Esophagus muscularis mucosa (tissue), 4 donors: Measurements from ENCODE around the gene APOO. TPM values are rescaled to one million over a fixed set of nuclear protein-coding genes. Genes with fewer than 3 reads are reported as not detected.

Experiments used
- DNase-seq: peaks from one replicate; pipeline ENCODE4 v3.0.0-alpha.2; 2017; ENCODE audit errors: extremely low spot score
- H3K27ac ChIP-seq, 4 donors: fragments of 200-600 bp; sonication (generic); replicated peaks in 1 of 4; 1 replicate in 3 of 4; 2 replicates in 1 of 4; pipeline ENCODE4 v1.5.1; 2016 to 2019; ENCODE audit warnings: mild to moderate bottlenecking in 1 of 4
- H3K27me3 ChIP-seq, 4 donors: fragments of 200-600 bp; sonication (generic); one replicate each; pipeline versions ENCODE4 v1.5.1 to v1.6.0; 2016 to 2019
- H3K36me3 ChIP-seq, 4 donors: fragments of 200-600 bp; sonication (generic); one replicate each; pipeline ENCODE4 v1.5.1; 2016 to 2019
- H3K4me1 ChIP-seq, 4 donors: fragments of 200-600 bp; sonication (generic); one replicate each; pipeline ENCODE4 v1.5.1; 2016 to 2019
- H3K4me3 ChIP-seq, 4 donors: fragments of 200-600 bp; sonication (generic); 1 replicate in 2 of 4; 2 replicates in 2 of 4; pipeline ENCODE4 v1.5.1; 2016 to 2019; ENCODE audit warnings: mild to moderate bottlenecking in 4 of 4, moderate library complexity in 1 of 4
- H3K9me3 ChIP-seq, 4 donors: fragments of 200-600 bp; sonication (generic); 1 replicate in 3 of 4; 2 replicates in 1 of 4; pipeline ENCODE4 v1.5.1; 2016 to 2019
- EP300 ChIP-seq: sonication (generic); formaldehyde crosslinking; IDR thresholded peaks from one replicate; pipeline ENCODE4 v1.6.1; 2017; ENCODE audit warnings: antibody characterized with exemption
- POLR2A ChIP-seq: fragments of 450-650 bp; IDR thresholded peaks from one replicate; pipeline ENCODE4 v1.6.1; 2017; ENCODE audit warnings: antibody characterized with exemption, moderate library complexity, mild to moderate bottlenecking, low read depth
- POLR2AphosphoS5 ChIP-seq, 2 donors: sonication (generic); formaldehyde crosslinking; IDR thresholded peaks; one replicate each; pipeline ENCODE4 v1.6.1; 2017; ENCODE audit warnings: antibody characterized with exemption in 2 of 2
- WGBS: methylation state at CpG from one replicate; pipeline ENCODE4 v1.1.5; 2018; 5-methylcytosine and 5-hydroxymethylcytosine counted together
- intact Hi-C: fragments of 100-400 bp; cut with DNase I; formaldehyde crosslinking; loops from one replicate; pipeline ENCODE4 v1.15.1; 2023
- total RNA-seq, 4 donors: library from RNA; depleted of rRNA; stranded (reverse); fragments of >200 nt; gene quantifications; one replicate each; pipeline versions ENCODE4 v1.1.0 to v1.2.1, GENCODE V29; 2016
- TF ChIP-seq, protein P1 (sequence below), 3 experiments: fragments of 200-600 bp in 2 of 3; fragments of 450-650 bp in 1 of 3; sonication (generic) in 2 of 3; IDR thresholded peaks; one replicate each; pipeline ENCODE4 v1.5.1; 2017 to 2019; ENCODE audit warnings: antibody characterized with exemption in 3 of 3, mild to moderate bottlenecking in 2 of 3, moderate library complexity in 1 of 3

APOO gene
- total RNA-seq, 4 donors from 2014 or later = 7.5 to 10.2 (median 9.5) TPM

GRCh38 chrX:23819385-23820234 is 88.1 kb downstream of the APOO start:
- 86% methylated on average over 10 of the region's 10 CpGs for WGBS

DNA sequence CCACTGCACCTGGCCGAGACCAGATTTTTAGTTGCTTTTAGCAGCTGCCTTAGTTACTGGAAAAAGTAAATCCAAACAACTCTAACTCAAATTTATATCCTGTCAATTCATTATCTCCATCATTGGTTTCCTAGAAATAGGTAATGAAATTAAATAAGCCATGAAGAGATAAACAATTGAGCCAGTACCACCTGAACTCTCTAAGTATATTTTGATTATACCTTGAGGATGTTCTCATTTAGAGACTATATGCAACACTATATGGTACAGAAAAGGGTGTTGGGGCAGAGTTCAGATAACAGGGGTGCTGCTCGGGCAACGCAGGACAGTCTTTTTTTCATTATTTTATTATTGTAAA is 89.8 kb downstream of the APOO start:
- peaks cover 0 to 9% (median 0%) of the 10 kb centered on the region in 4 donors for H3K9me3 ChIP-seq
- H3K4me3 ChIP-seq = no peak overlapping the region
- H3K27ac ChIP-seq = no peak overlapping the region
- DNase-seq = no peak
- no peaks in the 10 kb centered on the region for H3K36me3 ChIP-seq
- 85% methylated on average over 3 of the region's 3 CpGs for WGBS
- H3K27me3 ChIP-seq = no peaks in the 10 kb centered on the region
- H3K4me1 ChIP-seq = no peaks in the 10 kb centered on the region
- intact Hi-C loops = no loop called here
- TF ChIP-seq POLR2A = no peak
- TF ChIP-seq, protein P1, sequence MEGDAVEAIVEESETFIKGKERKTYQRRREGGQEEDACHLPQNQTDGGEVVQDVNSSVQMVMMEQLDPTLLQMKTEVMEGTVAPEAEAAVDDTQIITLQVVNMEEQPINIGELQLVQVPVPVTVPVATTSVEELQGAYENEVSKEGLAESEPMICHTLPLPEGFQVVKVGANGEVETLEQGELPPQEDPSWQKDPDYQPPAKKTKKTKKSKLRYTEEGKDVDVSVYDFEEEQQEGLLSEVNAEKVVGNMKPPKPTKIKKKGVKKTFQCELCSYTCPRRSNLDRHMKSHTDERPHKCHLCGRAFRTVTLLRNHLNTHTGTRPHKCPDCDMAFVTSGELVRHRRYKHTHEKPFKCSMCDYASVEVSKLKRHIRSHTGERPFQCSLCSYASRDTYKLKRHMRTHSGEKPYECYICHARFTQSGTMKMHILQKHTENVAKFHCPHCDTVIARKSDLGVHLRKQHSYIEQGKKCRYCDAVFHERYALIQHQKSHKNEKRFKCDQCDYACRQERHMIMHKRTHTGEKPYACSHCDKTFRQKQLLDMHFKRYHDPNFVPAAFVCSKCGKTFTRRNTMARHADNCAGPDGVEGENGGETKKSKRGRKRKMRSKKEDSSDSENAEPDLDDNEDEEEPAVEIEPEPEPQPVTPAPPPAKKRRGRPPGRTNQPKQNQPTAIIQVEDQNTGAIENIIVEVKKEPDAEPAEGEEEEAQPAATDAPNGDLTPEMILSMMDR (IDR thresholded peaks at IDR 0.05) = no peak
- TF ChIP-seq POLR2AphosphoS5 (IDR thresholded peaks at IDR 0.05) = no peak
- no peak for TF ChIP-seq EP300

More at GRCh38 chrX:23819385-23820234, 88.1 kb downstream of the APOO start:
- H3K4me3 ChIP-seq = no peak overlapping the region
- no peak overlapping the region for H3K27ac ChIP-seq
- TF ChIP-seq EP300 (no peak), POLR2A (no peak), POLR2AphosphoS5 (IDR thresholded peaks at IDR 0.05) (no peak)
- TF ChIP-seq, protein P1 (IDR thresholded peaks at IDR 0.05) = no peak
- DNase-seq = no peak
- no peaks in the 10 kb centered on the region for H3K9me3 ChIP-seq
- H3K4me1 ChIP-seq = no peaks in the 10 kb centered on the region
- H3K36me3 ChIP-seq = no peaks in the 10 kb centered on the region
- H3K27me3 ChIP-seq = no peaks in the 10 kb centered on the region
- intact Hi-C loops = no loop called here

- no peaks in the 10 kb centered on the region for H3K4me1 ChIP-seq
- no peak overlapping the region for H3K4me3 ChIP-seq
- H3K9me3 ChIP-seq = peaks cover 0 to 9% (median 0%) of the 10 kb centered on the region in 4 donors
- WGBS = 75% methylated on average over 4 of the region's 4 CpGs
- no peak overlapping the region for H3K27ac ChIP-seq
- no peaks in the 10 kb centered on the region for H3K36me3 ChIP-seq
- no peaks in the 10 kb centered on the region for H3K27me3 ChIP-seq
- intact Hi-C loops = no loop called here
- no peak for DNase-seq
- TF ChIP-seq POLR2A (no peak), EP300 (no peak), POLR2AphosphoS5 (IDR thresholded peaks at IDR 0.05) (no peak)
- TF ChIP-seq, protein P1 (IDR thresholded peaks at IDR 0.05) = no peak
These were observed 91.6 kb downstream of the APOO start for GRCh38 chrX:23816179-23816578.

GRCh38 chrX:23815376-23815775 is 92.4 kb downstream of the APOO start:
- DNase-seq = no peak
- Histone ChIP-seq H3K9me3 (peaks cover 0 to 9% (median 0%) of the 10 kb centered on the region in 4 donors), H3K27me3 (no peaks in the 10 kb centered on the region), H3K4me1 (no peaks in the 10 kb centered on the region), H3K4me3 (no peak overlapping the region), H3K36me3 (no peaks in the 10 kb centered on the region), H3K27ac (no peak overlapping the region)
- 92% methylated on average over 7 of the region's 7 CpGs for WGBS
- TF ChIP-seq, protein P1 (IDR thresholded peaks at IDR 0.05) = no peak
- TF ChIP-seq POLR2AphosphoS5 (IDR thresholded peaks at IDR 0.05) (no peak), POLR2A (no peak), EP300 (no peak)
- intact Hi-C loops = no loop called here
